HepG2 (cell line): ENCODE measurements around the gene GATC. TPM values are rescaled to one million over a fixed set of nuclear protein-coding genes. Genes with fewer than 3 reads are reported as not detected.
A peak's percentile ranks its signal among the peaks of the same experiment; 100 is the strongest.

Experiments
- ATAC-seq: fragments of 200-7000 bp; cut with Tn5 transposase; 3 replicates; pipeline ENCODE4 v1.9.1; 2020; ENCODE audit warnings: mild to moderate bottlenecking, moderate library complexity
- BruUV-seq: library from RNA; stranded (reverse); fragments of 400-500 nt; replicated peaks from 2 replicates; lab custom pipeline; 2021; lab: Mats Ljungman, UMichigan
- CTCF ChIA-PET: fragments of 300-600 bp; formaldehyde crosslinking; extraction: SDS; loops from one replicate; lab custom pipeline; 2021; ENCODE audit warnings: low total read pairs, inconsistent platforms, low intra/inter-chr PET ratio; lab: Yijun Ruan, JAX
- POLR2A ChIA-PET: fragments of 350-600 bp; sonication (Branson Sonifier 250); formaldehyde crosslinking; loops from one replicate; lab custom pipeline; 2020; ENCODE audit warnings: antibody characterized with exemption, inconsistent platforms; lab: Yijun Ruan, JAX
- DNase-seq: peaks from one replicate; pipeline ENCODE4 v3.0.0-alpha.2; 2015; ENCODE audit warnings: low spot score
- FAIRE-seq: peaks from 3 replicates; lab custom pipeline; 2011; peaks lifted over from hg19 to GRCh38; lab: Jason Lieb, UNC
- H2AFZ ChIP-seq: one replicate; pipeline ENCODE4 v1.6.1; 2011; ENCODE audit warnings: low read length, inconsistent platforms
- H3K27ac ChIP-seq: fragments of 300-600 bp; 3 replicates; pipeline ENCODE4 v1.8.0; 2011; ENCODE audit warnings: mixed run types, mild to moderate bottlenecking, mixed read lengths, low read length, inconsistent platforms; ENCODE audit not compliant: insufficient read depth; ENCODE audit errors: extremely low read length
- H3K27me3 ChIP-seq, 2 experiments: fragments of 200-600 bp in 1 of 2; 2 replicates in 1 of 2; 3 replicates in 1 of 2; pipeline versions ENCODE4 v1.6.0 to v1.8.0; 2011; ENCODE audit warnings: low read length in 2 of 2, mild to moderate bottlenecking in 2 of 2, moderate library complexity in 2 of 2, inconsistent platforms in 1 of 2; ENCODE audit not compliant: insufficient read depth in 2 of 2, control insufficient read depth in 1 of 2
- H3K36me3 ChIP-seq, 2 experiments: fragments of 200-600 bp in 1 of 2; replicated peaks in 1 of 2; 2 replicates in 1 of 2; 3 replicates in 1 of 2; pipeline versions ENCODE4 v1.5.1 to v1.8.0; 2011; ENCODE audit warnings: low read length in 2 of 2, inconsistent platforms in 1 of 2; ENCODE audit not compliant: insufficient read depth in 2 of 2, control insufficient read depth in 1 of 2
- H3K4me1 ChIP-seq: 2 replicates; pipeline ENCODE4 v1.5.1; 2012; ENCODE audit warnings: low read length, inconsistent platforms; ENCODE audit not compliant: insufficient read depth
- H3K4me2 ChIP-seq: 2 replicates; pipeline ENCODE4 v1.6.0; 2011; ENCODE audit warnings: low read depth, low read length, inconsistent platforms
- H3K4me3 ChIP-seq, 3 experiments: fragments of 200-600 bp in 1 of 3; sonication (generic), shearing (Covaris generic) in 1 of 3; replicated peaks in 1 of 3; 2 replicates each; pipeline ENCODE4 v1.5.1; 2011 to 2016; ENCODE audit warnings: low read length in 3 of 3, inconsistent platforms in 2 of 3, low read depth in 2 of 3, mild to moderate bottlenecking in 2 of 3, control low read depth in 1 of 3, mixed read lengths in 1 of 3; ENCODE audit not compliant: insufficient read depth in 1 of 3
- H3K79me2 ChIP-seq: one replicate; pipeline ENCODE4 v1.6.1; 2011; ENCODE audit warnings: low read length, inconsistent platforms; ENCODE audit not compliant: insufficient read depth
- H3K9ac ChIP-seq: 2 replicates; pipeline ENCODE4 v1.6.0; 2011; ENCODE audit warnings: mild to moderate bottlenecking, low read depth, low read length, inconsistent platforms; ENCODE audit not compliant: insufficient read depth
- H3K9me3 ChIP-seq: 2 replicates; pipeline ENCODE4 v1.5.1; 2012; ENCODE audit warnings: mild to moderate bottlenecking, low read length
- H4K20me1 ChIP-seq: 2 replicates; pipeline ENCODE4 v1.6.0; 2011; ENCODE audit warnings: inconsistent platforms, mild to moderate bottlenecking, low read length, moderate library complexity; ENCODE audit not compliant: insufficient read depth
- HMG20B ChIP-seq: conservative IDR thresholded peaks from 2 replicates; pipeline ENCODE4 v1.6.1; 2016; ENCODE audit warnings: missing genetic modification reagents, missing compliant biosample characterization
- KLF12 ChIP-seq: sonication (generic); formaldehyde crosslinking; IDR thresholded peaks from 2 replicates; pipeline ENCODE4 v1.4.0; 2020; ENCODE audit warnings: missing genetic modification reagents, borderline replicate concordance
- MED13 ChIP-seq: sonication (generic); formaldehyde crosslinking; IDR thresholded peaks from 2 replicates; pipeline ENCODE4 v1.5.0; 2020; ENCODE audit warnings: missing genetic modification reagents
- MYPOP ChIP-seq: sonication (generic); formaldehyde crosslinking; IDR thresholded peaks from 2 replicates; pipeline ENCODE4 v1.8.1; 2023; ENCODE audit warnings: mild to moderate bottlenecking, moderate library complexity, missing genetic modification reagents
- PLRG1 ChIP-seq: fragments of 450-650 bp; conservative IDR thresholded peaks from 2 replicates; pipeline ENCODE4 v1.6.1; 2016
- RARG ChIP-seq: sonication (generic); formaldehyde crosslinking; IDR thresholded peaks from 2 replicates; pipeline ENCODE4 v1.4.0; 2020; ENCODE audit warnings: low read depth, mild to moderate bottlenecking, missing genetic modification reagents
- REST ChIP-seq, 2 experiments: IDR thresholded peaks; 2 replicates each; pipeline ENCODE4 v1.6.1; 2011 to 2012; ENCODE audit warnings: low read length in 2 of 2, borderline replicate concordance in 1 of 2, low read depth in 1 of 2, mild to moderate bottlenecking in 1 of 2, moderate library complexity in 1 of 2
- RNF2 ChIP-seq: fragments of 450-650 bp; conservative IDR thresholded peaks from 2 replicates; pipeline ENCODE4 v1.6.1; 2016; ENCODE audit warnings: low read depth
- ZNF17 ChIP-seq: sonication (generic); formaldehyde crosslinking; IDR thresholded peaks from 2 replicates; pipeline ENCODE4 v1.5.0; 2020; ENCODE audit warnings: mild to moderate bottlenecking, missing genetic modification reagents
- ZNF317 ChIP-seq: sonication (generic); formaldehyde crosslinking; IDR thresholded peaks from 2 replicates; pipeline ENCODE4 v1.5.0; 2020; ENCODE audit warnings: mild to moderate bottlenecking, missing genetic modification reagents
- ZNF7 ChIP-seq: IDR thresholded peaks from 2 replicates; pipeline ENCODE4 v1.6.1; 2016; ENCODE audit warnings: missing biosample characterization, missing genetic modification reagents
- WGBS: methylation state at CpG from one replicate; pipeline ENCODE4 v1.1.6; 2017; ENCODE audit warnings: low lambda C conversion rate; 5-methylcytosine and 5-hydroxymethylcytosine counted together
- in situ Hi-C: cut with HindIII; loops from 2 replicates; pipeline ENCODE4 v1.10.0; 2017; ENCODE audit warnings: low pct_unique_long_range_greater_than_20kb; ENCODE audit not compliant: extremely low pct_ligation_motif_present
- intact Hi-C: fragments of 100-400 bp; cut with micrococcal nuclease; formaldehyde crosslinking; loops from one replicate; pipeline ENCODE4 v1.10.0; 2022; ENCODE audit not compliant: unreplicated experiment
- polyA plus RNA-seq, 8 experiments: library from polyadenylated mRNA; depleted of rRNA in 3 of 8; stranded (reverse) in 7 of 8; unstranded in 1 of 8; fragments of >200 nt; fragmentation: Illumina TruSeq in 4 of 8; extraction: Trizol in 4 of 8; gene quantifications; 2 replicates each; pipeline versions ENCODE4 v1.2.1 to v1.2.3, GENCODE V29; 2011 to 2016; ENCODE audit warnings: low read depth in 4 of 8, missing spikeins in 1 of 8, mixed read lengths in 1 of 8; ENCODE audit not compliant: insufficient read depth in 1 of 8
- total RNA-seq, 5 experiments: library from RNA; depleted of rRNA; stranded (reverse); fragments of >200 nt; fragmentation: Illumina TruSeq; extraction: Trizol; gene quantifications; 2 replicates each; pipeline ENCODE4 v1.2.3, GENCODE V29; 2016; ENCODE audit warnings: low read depth in 1 of 5
- TF ChIP-seq, protein P1 (sequence below): sonication (generic); formaldehyde crosslinking; IDR thresholded peaks from 2 replicates; pipeline ENCODE4 v1.4.0; 2020; ENCODE audit warnings: missing genetic modification reagents
- TF ChIP-seq, protein P2 (sequence below): sonication (generic); formaldehyde crosslinking; IDR thresholded peaks from 2 replicates; pipeline ENCODE4 v1.8.0; 2022; ENCODE audit warnings: low read depth, missing genetic modification reagents

GATC gene
- total and polyA plus RNA-seq, 2 of the 13 experiments (the other 11 are each of a cell fraction or from before 2014, with no cell fraction given): 17.7 to 29.7 TPM

- peaks cover 10% of the 10 kb centered on the region for H4K20me1 ChIP-seq
- H3K27me3 ChIP-seq: no peaks in the 10 kb centered on the region; a peak in 1 of 5 replicates
- H3K4me2 ChIP-seq: peak within 1 kb of the TSS; percentile 98
- H3K36me3 ChIP-seq: peaks cover 3 to 9% of the 10 kb centered on the region in 2 experiments; a peak in 3 of 5 replicates
- FAIRE-seq (peak; percentile 86), ATAC-seq (peak; percentile 94), DNase-seq (peak; percentile 93)
- H3K9ac ChIP-seq: peak within 1 kb of the TSS; percentile 88
- POLR2A ChIA-PET: interaction anchor here (0.6 to 2.8 kb wide), 15 partner anchors 9 to 268 kb away, joined by 3 to 30 read pairs (median 6); partner anchors contain the start of genes COQ5, POP5, RNU4-1 and RNU4-2
- no peak within 1 kb of the TSS for H2AFZ ChIP-seq
- BruUV-seq: no TSS peak
- WGBS: 0% methylated on average over 5 of the region's 53 CpGs
- in situ Hi-C loops: no loop called here
- CTCF ChIA-PET: no interaction called here
- peaks cover 28% of the 10 kb centered on the region for H3K4me1 ChIP-seq
- H3K9me3 ChIP-seq: no peaks in the 10 kb centered on the region
- peaks cover 27% of the 10 kb centered on the region for H3K79me2 ChIP-seq
- H3K4me3 ChIP-seq: peak within 1 kb of the TSS; percentile 95 to 100 (median 97)
- intact Hi-C loops: loop anchor here (2.0 to 5.0 kb wide), 2 partner anchors 27 to 41 kb away; partner anchors contain the start of gene SRSF9
- peak within 1 kb of the TSS; percentile 69 for H3K27ac ChIP-seq
- TF ChIP-seq RARG (CRISPR knock-in tag): no peak
- no peak for TF ChIP-seq RNF2
- peak; percentile 40; the same call in 1 of the 2 replicates for TF ChIP-seq MED13
- TF ChIP-seq KLF12 (CRISPR knock-in tag): peak; percentile 75
- no peak for TF ChIP-seq PLRG1
- TF ChIP-seq ZNF317 (CRISPR knock-in tag): peak; percentile 67; the same call in 1 of the 2 replicates
- TF ChIP-seq HMG20B (CRISPR knock-in tag): no peak
- peak; percentile 59; the same call in 1 of the 2 replicates for TF ChIP-seq MYPOP (CRISPR knock-in tag)
- no peak for TF ChIP-seq ZNF7
- TF ChIP-seq, protein P1, sequence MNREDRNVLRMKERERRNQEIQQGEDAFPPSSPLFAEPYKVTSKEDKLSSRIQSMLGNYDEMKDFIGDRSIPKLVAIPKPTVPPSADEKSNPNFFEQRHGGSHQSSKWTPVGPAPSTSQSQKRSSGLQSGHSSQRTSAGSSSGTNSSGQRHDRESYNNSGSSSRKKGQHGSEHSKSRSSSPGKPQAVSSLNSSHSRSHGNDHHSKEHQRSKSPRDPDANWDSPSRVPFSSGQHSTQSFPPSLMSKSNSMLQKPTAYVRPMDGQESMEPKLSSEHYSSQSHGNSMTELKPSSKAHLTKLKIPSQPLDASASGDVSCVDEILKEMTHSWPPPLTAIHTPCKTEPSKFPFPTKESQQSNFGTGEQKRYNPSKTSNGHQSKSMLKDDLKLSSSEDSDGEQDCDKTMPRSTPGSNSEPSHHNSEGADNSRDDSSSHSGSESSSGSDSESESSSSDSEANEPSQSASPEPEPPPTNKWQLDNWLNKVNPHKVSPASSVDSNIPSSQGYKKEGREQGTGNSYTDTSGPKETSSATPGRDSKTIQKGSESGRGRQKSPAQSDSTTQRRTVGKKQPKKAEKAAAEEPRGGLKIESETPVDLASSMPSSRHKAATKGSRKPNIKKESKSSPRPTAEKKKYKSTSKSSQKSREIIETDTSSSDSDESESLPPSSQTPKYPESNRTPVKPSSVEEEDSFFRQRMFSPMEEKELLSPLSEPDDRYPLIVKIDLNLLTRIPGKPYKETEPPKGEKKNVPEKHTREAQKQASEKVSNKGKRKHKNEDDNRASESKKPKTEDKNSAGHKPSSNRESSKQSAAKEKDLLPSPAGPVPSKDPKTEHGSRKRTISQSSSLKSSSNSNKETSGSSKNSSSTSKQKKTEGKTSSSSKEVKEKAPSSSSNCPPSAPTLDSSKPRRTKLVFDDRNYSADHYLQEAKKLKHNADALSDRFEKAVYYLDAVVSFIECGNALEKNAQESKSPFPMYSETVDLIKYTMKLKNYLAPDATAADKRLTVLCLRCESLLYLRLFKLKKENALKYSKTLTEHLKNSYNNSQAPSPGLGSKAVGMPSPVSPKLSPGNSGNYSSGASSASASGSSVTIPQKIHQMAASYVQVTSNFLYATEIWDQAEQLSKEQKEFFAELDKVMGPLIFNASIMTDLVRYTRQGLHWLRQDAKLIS (CRISPR knock-in tag): no peak
- TF ChIP-seq REST (IDR thresholded peaks at IDR 0.05; ENCODE audit: borderline replicate concordance in 1 of 2, low read depth in 1 of 2, low read length in 2 of 2): peak in 1 of 2 experiments; percentile 75; a peak in 2 of 4 replicates
- TF ChIP-seq, protein P2, sequence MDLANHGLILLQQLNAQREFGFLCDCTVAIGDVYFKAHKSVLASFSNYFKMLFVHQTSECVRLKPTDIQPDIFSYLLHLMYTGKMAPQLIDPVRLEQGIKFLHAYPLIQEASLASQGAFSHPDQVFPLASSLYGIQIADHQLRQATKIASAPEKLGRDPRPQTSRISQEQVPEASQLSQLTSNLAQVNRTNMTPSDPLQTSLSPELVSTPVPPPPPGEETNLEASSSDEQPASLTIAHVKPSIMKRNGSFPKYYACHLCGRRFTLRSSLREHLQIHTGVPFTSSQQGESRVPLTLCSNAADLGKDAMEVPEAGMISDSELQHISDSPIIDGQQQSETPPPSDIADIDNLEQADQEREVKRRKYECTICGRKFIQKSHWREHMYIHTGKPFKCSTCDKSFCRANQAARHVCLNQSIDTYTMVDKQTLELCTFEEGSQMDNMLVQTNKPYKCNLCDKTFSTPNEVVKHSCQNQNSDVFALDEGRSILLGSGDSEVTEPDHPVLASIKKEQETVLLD (CRISPR knock-in tag): peak; percentile 36; the same call in 1 of the 2 replicates
- TF ChIP-seq ZNF17 (CRISPR knock-in tag): no peak
These were observed 49.6 kb downstream of the GATC start, which contains the start of gene DYNLL1 for GRCh38 chr12:120495731-120496412. Gene DYNLL1 (plus strand): TSS chr12:120496113. CDS start chr12:120496422, 309 bp downstream.
